A204.1 (cell line): Measurements from ENCODE around the gene UMAD1.

Experiments used
- FAIRE-seq: peaks from 2 replicates; lab custom pipeline; 2012; peaks lifted over from hg19 to GRCh38; lab: Jason Lieb, UNC

UMAD1 gene

GRCh38 chr7:7731732-7732131 lies 91.2 kb downstream of the UMAD1 start:
- no peak for FAIRE-seq

GRCh38 chr7:7732621-7733281 lies 92.2 kb downstream of the UMAD1 start:
- no peak for FAIRE-seq

GRCh38 chr7:7736671-7737070 lies 96.1 kb downstream of the UMAD1 start:
- FAIRE-seq: no peak

GRCh38 chr7:7737674-7738073 lies 97.1 kb downstream of the UMAD1 start:
- FAIRE-seq: no peak

GRCh38 chr7:7738177-7738576 lies 97.6 kb downstream of the UMAD1 start:
- no peak for FAIRE-seq

- no peak for FAIRE-seq
Observed at GRCh38 chr7:7738622-7739021, 98.1 kb downstream of the UMAD1 start.

GRCh38 chr7:7739204-7740036 lies 98.9 kb downstream of the UMAD1 start:
- no peak for FAIRE-seq

- no peak for FAIRE-seq
Observed at GRCh38 chr7:7740037-7740355, 99.4 kb downstream of the UMAD1 start.

GRCh38 chr7:7742223-7742622 lies 101.7 kb downstream of the UMAD1 start:
- no peak for FAIRE-seq

GRCh38 chr7:7745258-7745657 lies 104.7 kb downstream of the UMAD1 start:
- FAIRE-seq: no peak

- no peak for FAIRE-seq
Observed at GRCh38 chr7:7745966-7746365, 105.4 kb downstream of the UMAD1 start.

GRCh38 chr7:7746458-7746857 lies 105.9 kb downstream of the UMAD1 start:
- FAIRE-seq: no peak

- no peak for FAIRE-seq
Observed at GRCh38 chr7:7750571-7751242, 110.2 kb downstream of the UMAD1 start.

- FAIRE-seq: no peak
Observed at GRCh38 chr7:7751243-7752092, 110.9 kb downstream of the UMAD1 start.

GRCh38 chr7:7756577-7756976 lies 116.0 kb downstream of the UMAD1 start:
- no peak for FAIRE-seq

- FAIRE-seq: no peak
Observed at GRCh38 chr7:7757576-7757975, 117.0 kb downstream of the UMAD1 start.

GRCh38 chr7:7761340-7761973 lies 120.9 kb downstream of the UMAD1 start:
- FAIRE-seq: peak; percentile 93

- FAIRE-seq: peak; percentile 35
Observed at GRCh38 chr7:7761974-7762779, 121.6 kb downstream of the UMAD1 start.

GRCh38 chr7:7764520-7765396 lies 124.2 kb downstream of the UMAD1 start:
- FAIRE-seq: no peak

- no peak for FAIRE-seq
Observed at GRCh38 chr7:7765422-7765821, 124.9 kb downstream of the UMAD1 start.
